K562 (cell line): ENCODE data around the gene EXD2. TPM values are rescaled to one million over a fixed set of nuclear protein-coding genes. Genes with fewer than 3 reads are reported as not detected.

Experiments used
- ATAC-seq: fragments of 200-7000 bp; cut with Tn5 transposase; 3 replicates; pipeline ENCODE4 v1.9.1; 2020; ENCODE audit warnings: moderate library complexity
- BruUV-seq: library from RNA; stranded (reverse); fragments of 400-500 nt; replicated peaks from 2 replicates; lab custom pipeline; 2021; lab: Mats Ljungman, UMichigan
- CTCF ChIA-PET: fragments of 300-600 bp; formaldehyde crosslinking; extraction: SDS; loops from one replicate; lab custom pipeline; 2021; ENCODE audit warnings: low intra/inter-chr PET ratio; lab: Yijun Ruan, JAX
- POLR2A ChIA-PET: fragments of 300-600, 350-650 bp; sonication (Branson Sonifier 250); formaldehyde crosslinking; extraction: SDS; loops from one replicate; lab custom pipeline; 2021; ENCODE audit warnings: antibody characterized with exemption, inconsistent platforms; lab: Yijun Ruan, JAX
- DNase-seq, 4 experiments: peaks; one replicate each; pipeline versions ENCODE4 v3.0.0 to v3.0.0-alpha.2; 2011 to 2018; ENCODE audit warnings: low spot score in 3 of 4, mixed read lengths in 3 of 4; ENCODE audit errors: extremely low read depth in 1 of 4
- FAIRE-seq: peaks from 2 replicates; lab custom pipeline; 2011; peaks lifted over from hg19 to GRCh38; lab: Jason Lieb, UNC
- H2AFZ ChIP-seq: 2 replicates; pipeline ENCODE4 v1.6.0; 2011; ENCODE audit warnings: low read depth, low read length, control low read depth, inconsistent platforms
- H3K27ac ChIP-seq: fragments of 200-600 bp; 3 replicates; pipeline ENCODE4 v1.8.0; 2011; ENCODE audit warnings: low read depth, mild to moderate bottlenecking, control low read depth, inconsistent platforms, low read length, moderate library complexity, mixed read lengths; ENCODE audit errors: extremely low read depth
- H3K27me3 ChIP-seq, 2 experiments: fragments of 300-600 bp in 1 of 2; 2 replicates in 1 of 2; 3 replicates in 1 of 2; pipeline versions ENCODE4 v1.6.0 to v1.8.0; 2011; ENCODE audit warnings: inconsistent platforms in 2 of 2, low read length in 2 of 2, mild to moderate bottlenecking in 1 of 2, mixed read lengths in 1 of 2, moderate library complexity in 1 of 2; ENCODE audit not compliant: control insufficient read depth in 2 of 2, insufficient read depth in 2 of 2
- H3K36me3 ChIP-seq: fragments of 300-600 bp; 3 replicates; pipeline ENCODE4 v1.8.0; 2011; ENCODE audit warnings: mild to moderate bottlenecking, low read length, inconsistent platforms; ENCODE audit not compliant: control insufficient read depth, insufficient read depth
- H3K4me1 ChIP-seq, 2 experiments: fragments of 200-600 bp in 1 of 2; replicated peaks in 1 of 2; 2 replicates in 1 of 2; 3 replicates in 1 of 2; pipeline versions ENCODE4 v1.5.1 to v1.8.0; 2011; ENCODE audit warnings: inconsistent platforms in 2 of 2, low read length in 2 of 2, mild to moderate bottlenecking in 1 of 2, mixed read lengths in 1 of 2, moderate library complexity in 1 of 2; ENCODE audit not compliant: control insufficient read depth in 2 of 2, insufficient read depth in 2 of 2
- H3K4me2 ChIP-seq: 2 replicates; pipeline ENCODE4 v1.6.1; 2011; ENCODE audit warnings: low read length, control low read depth, inconsistent platforms, mixed read lengths; ENCODE audit not compliant: insufficient read depth
- H3K4me3 ChIP-seq: fragments of 200-600 bp; sonication (generic), shearing (Covaris generic); 2 replicates; pipeline ENCODE4 v1.5.1; 2016; ENCODE audit warnings: control low read depth, inconsistent platforms
- H3K79me2 ChIP-seq: fragments of 200-600 bp; 3 replicates; pipeline ENCODE4 v1.8.0; 2011; ENCODE audit warnings: low read length, inconsistent platforms; ENCODE audit not compliant: control insufficient read depth, insufficient read depth
- H3K9ac ChIP-seq, 2 experiments: 2 replicates each; pipeline versions ENCODE4 v1.6.0 to v1.6.1; 2011; ENCODE audit warnings: low read depth in 2 of 2, low read length in 2 of 2, control low read depth in 1 of 2, inconsistent platforms in 1 of 2, mild to moderate bottlenecking in 1 of 2, mixed read lengths in 1 of 2; ENCODE audit not compliant: insufficient read depth in 1 of 2
- H3K9me1 ChIP-seq: one replicate; pipeline ENCODE4 v1.6.0; 2011; ENCODE audit warnings: inconsistent platforms, mild to moderate bottlenecking, low read length, moderate library complexity; ENCODE audit not compliant: control insufficient read depth, insufficient read depth
- H3K9me3 ChIP-seq: replicated peaks from 2 replicates; pipeline ENCODE4 v1.5.1; 2011; ENCODE audit warnings: low read depth, low read length, inconsistent platforms; ENCODE audit not compliant: control insufficient read depth, insufficient read depth
- H4K20me1 ChIP-seq: replicated peaks from 2 replicates; pipeline ENCODE4 v1.6.1; 2011; ENCODE audit warnings: low read length, inconsistent platforms, mixed read lengths; ENCODE audit not compliant: control insufficient read depth, insufficient read depth
- CBFA2T3 ChIP-seq: fragments of 450-650 bp; IDR thresholded peaks from 2 replicates; pipeline ENCODE4 v1.6.1; 2017
- HDAC1 ChIP-seq, 2 experiments: fragments of 450-650 bp; IDR thresholded peaks; 2 replicates each; pipeline ENCODE4 v1.6.1; 2016 to 2017; ENCODE audit warnings: inconsistent platforms in 1 of 2, mild to moderate bottlenecking in 1 of 2, moderate library complexity in 1 of 2
- SMAD4 ChIP-seq: fragments of 250-450 bp; sonication (Bioruptor Pico); conservative IDR thresholded peaks from 2 replicates; pipeline ENCODE4 v1.8.0; 2021; ENCODE audit warnings: inconsistent platforms, mild to moderate bottlenecking, moderate library complexity
- SMARCE1 ChIP-seq: fragments of 450-650 bp; IDR thresholded peaks from 2 replicates; pipeline ENCODE4 v1.7.1; 2016; ENCODE audit warnings: mild to moderate bottlenecking
- WGBS: fragments of 100-300 bp; shearing (Covaris generic); methylation state at CpG from one replicate; pipeline ENCODE4 v1.1.6; 2016; ENCODE audit warnings: low coverage, mixed read lengths; ENCODE audit not compliant: insufficient coverage; ENCODE audit errors: missing lambda C conversion rate; 5-methylcytosine and 5-hydroxymethylcytosine counted together
- in situ Hi-C: fragments of 300-500 bp; cut with MboI; formaldehyde crosslinking; loops from 4 replicates; pipeline ENCODE4 v1.15.0; 2018; ENCODE audit warnings: inconsistent platforms, mixed read lengths
- intact Hi-C: fragments of 100-400 bp; cut with micrococcal nuclease; formaldehyde crosslinking; loops from 2 replicates; pipeline ENCODE4 v1.14.2; 2022
- polyA plus RNA-seq, 8 experiments: library from polyadenylated mRNA; depleted of rRNA in 4 of 8; stranded (reverse) in 5 of 8; unstranded in 3 of 8; fragments of >200 nt; fragmentation: Nextera tagmentation in 2 of 8; fragmentation: Illumina TruSeq in 1 of 8; extraction: Ambion mirVana in 2 of 8; extraction: Trizol in 1 of 8; gene quantifications; 2 replicates each; pipeline versions ENCODE4 v1.2.1 to v1.2.3, GENCODE V29; 2011 to 2014; ENCODE audit warnings: inconsistent platforms in 1 of 8, missing spikeins in 1 of 8
- total RNA-seq, 7 experiments: library from RNA; depleted of rRNA in 6 of 7; stranded (reverse); fragments of >200 nt in 6 of 7; fragmentation: Illumina TruSeq in 2 of 7; extraction: Trizol in 2 of 7; gene quantifications; 2 replicates each; pipeline versions ENCODE4 v1.2.1 to v1.2.3, GENCODE V29; 2011 to 2021; ENCODE audit warnings: low replicate concordance in 1 of 7
- TF ChIP-seq, protein P1 (sequence below): fragments of 450-650 bp; IDR thresholded peaks from 2 replicates; pipeline ENCODE4 v1.6.1; 2016; ENCODE audit warnings: low read depth, mild to moderate bottlenecking, moderate library complexity
- TF ChIP-seq, protein P2 (sequence below): fragments of 450-650 bp; IDR thresholded peaks from 2 replicates; pipeline ENCODE4 v1.6.1; 2016; ENCODE audit warnings: low read depth

The EXD2 gene
- total and polyA plus RNA-seq, 9 of the 15 experiments (the other 6 are each of a cell fraction or from before 2014, with no cell fraction given): 1.6 to 7.5 (median 3.7) TPM

DNA sequence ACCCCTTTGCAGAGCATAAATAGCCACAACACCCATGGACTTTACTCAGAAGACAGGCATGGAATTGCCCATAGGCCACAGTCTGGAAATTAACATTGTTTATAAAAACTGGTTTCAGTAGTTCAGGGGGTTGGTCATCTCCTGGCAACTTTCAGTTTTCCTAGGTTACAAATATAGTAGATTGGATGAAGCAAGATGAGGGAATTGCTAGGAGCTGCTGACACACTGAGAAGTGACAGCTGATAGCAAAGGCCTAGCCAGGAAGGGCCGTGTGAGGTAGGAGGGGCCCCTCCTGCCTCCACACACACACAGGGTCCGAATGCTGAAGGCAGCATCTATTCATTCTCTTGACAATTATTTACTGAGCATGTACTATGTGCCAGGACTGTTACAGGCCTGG lies 76.9 kb downstream of the EXD2 start:
- no peak overlapping the region for H2AFZ ChIP-seq
- intact Hi-C loops: no loop called here
- no TSS peak for BruUV-seq
- TF ChIP-seq CBFA2T3 (no peak), SMAD4 (CRISPR knock-in tag) (no peak), HDAC1 (IDR thresholded peaks at IDR 0.05) (no peak), SMARCE1 (no peak)
- TF ChIP-seq, protein P1, sequence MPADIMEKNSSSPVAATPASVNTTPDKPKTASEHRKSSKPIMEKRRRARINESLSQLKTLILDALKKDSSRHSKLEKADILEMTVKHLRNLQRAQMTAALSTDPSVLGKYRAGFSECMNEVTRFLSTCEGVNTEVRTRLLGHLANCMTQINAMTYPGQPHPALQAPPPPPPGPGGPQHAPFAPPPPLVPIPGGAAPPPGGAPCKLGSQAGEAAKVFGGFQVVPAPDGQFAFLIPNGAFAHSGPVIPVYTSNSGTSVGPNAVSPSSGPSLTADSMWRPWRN: no peak
- TF ChIP-seq, protein P2, sequence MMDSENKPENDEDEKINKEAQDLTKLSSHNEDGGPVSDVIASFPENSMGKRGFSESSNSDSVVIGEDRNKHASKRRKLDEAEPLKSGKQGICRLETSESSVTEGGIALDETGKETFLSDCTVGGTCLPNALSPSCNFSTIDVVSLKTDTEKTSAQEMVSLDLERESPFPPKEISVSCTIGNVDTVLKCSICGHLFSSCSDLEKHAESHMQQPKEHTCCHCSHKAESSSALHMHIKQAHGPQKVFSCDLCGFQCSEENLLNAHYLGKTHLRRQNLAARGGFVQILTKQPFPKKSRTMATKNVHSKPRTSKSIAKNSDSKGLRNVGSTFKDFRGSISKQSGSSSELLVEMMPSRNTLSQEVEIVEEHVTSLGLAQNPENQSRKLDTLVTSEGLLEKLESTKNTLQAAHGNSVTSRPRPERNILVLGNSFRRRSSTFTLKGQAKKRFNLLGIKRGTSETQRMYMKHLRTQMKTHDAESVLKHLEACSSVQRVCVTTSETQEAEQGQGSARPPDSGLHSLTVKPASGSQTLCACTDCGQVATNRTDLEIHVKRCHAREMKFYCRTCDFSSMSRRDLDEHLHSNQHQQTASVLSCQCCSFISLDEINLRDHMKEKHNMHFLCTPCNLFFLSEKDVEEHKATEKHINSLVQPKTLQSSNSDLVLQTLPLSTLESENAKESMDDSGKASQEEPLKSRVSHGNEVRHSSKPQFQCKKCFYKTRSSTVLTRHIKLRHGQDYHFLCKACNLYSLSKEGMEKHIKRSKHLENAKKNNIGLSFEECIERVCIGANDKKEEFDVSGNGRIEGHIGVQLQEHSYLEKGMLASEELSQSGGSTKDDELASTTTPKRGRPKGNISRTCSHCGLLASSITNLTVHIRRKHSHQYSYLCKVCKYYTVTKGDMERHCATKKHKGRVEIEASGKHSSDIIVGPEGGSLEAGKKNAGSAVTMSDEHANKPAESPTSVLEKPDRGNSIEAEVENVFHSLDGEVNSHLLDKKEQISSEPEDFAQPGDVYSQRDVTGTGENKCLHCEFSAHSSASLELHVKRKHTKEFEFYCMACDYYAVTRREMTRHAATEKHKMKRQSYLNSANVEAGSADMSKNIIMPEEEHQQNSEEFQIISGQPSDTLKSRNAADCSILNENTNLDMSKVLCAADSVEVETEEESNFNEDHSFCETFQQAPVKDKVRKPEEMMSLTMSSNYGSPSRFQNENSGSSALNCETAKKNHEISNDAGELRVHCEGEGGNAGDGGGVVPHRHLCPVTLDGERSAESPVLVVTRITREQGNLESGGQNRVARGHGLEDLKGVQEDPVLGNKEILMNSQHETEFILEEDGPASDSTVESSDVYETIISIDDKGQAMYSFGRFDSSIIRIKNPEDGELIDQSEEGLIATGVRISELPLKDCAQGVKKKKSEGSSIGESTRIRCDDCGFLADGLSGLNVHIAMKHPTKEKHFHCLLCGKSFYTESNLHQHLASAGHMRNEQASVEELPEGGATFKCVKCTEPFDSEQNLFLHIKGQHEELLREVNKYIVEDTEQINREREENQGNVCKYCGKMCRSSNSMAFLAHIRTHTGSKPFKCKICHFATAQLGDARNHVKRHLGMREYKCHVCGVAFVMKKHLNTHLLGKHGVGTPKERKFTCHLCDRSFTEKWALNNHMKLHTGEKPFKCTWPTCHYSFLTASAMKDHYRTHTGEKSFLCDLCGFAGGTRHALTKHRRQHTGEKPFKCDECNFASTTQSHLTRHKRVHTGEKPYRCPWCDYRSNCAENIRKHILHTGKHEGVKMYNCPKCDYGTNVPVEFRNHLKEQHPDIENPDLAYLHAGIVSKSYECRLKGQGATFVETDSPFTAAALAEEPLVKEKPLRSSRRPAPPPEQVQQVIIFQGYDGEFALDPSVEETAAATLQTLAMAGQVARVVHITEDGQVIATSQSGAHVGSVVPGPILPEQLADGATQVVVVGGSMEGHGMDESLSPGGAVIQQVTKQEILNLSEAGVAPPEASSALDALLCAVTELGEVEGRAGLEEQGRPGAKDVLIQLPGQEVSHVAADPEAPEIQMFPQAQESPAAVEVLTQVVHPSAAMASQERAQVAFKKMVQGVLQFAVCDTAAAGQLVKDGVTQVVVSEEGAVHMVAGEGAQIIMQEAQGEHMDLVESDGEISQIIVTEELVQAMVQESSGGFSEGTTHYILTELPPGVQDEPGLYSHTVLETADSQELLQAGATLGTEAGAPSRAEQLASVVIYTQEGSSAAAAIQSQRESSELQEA: no peak
- TF ChIP-seq, all 486 proteins: peak for 0
- FAIRE-seq (no peak), ATAC-seq (no peak), DNase-seq (no peak)
- H3K36me3 ChIP-seq: no peaks in the 10 kb centered on the region
- no peaks in the 10 kb centered on the region for H3K9me3 ChIP-seq
- no peaks in the 10 kb centered on the region for H3K79me2 ChIP-seq
- H3K4me2 ChIP-seq: no peak overlapping the region
- 0% methylated on average over 2 of the region's 2 CpGs for WGBS
- H3K27ac ChIP-seq: no peak overlapping the region
- in situ Hi-C loops: loop anchor here (25.0 kb wide), 1 partner anchor 194 kb away; no protein-coding TSS in a partner anchor
- peaks cover 14 to 61% of the 10 kb centered on the region in 2 experiments; a peak in 4 of 5 replicates for H3K27me3 ChIP-seq
- POLR2A ChIA-PET: no interaction called here
- no peak overlapping the region for H3K4me3 ChIP-seq
- no peaks in the 10 kb centered on the region for H4K20me1 ChIP-seq
- CTCF ChIA-PET: no interaction called here
- no peaks in the 10 kb centered on the region; a peak in 1 of 5 replicates for H3K4me1 ChIP-seq
- no peak overlapping the region for H3K9ac ChIP-seq
- no peaks in the 10 kb centered on the region for H3K9me1 ChIP-seq
